BE2C (cell line): Measurements from ENCODE around the gene COQ8A.

Experiments used
- DNase-seq: peaks from one replicate; pipeline ENCODE4 v3.0.0-alpha.2; 2020
- H3K27me3 ChIP-seq: fragments of 250-450 bp; sonication (Bioruptor Pico); 2 replicates; pipeline ENCODE4 v1.5.1; 2020; ENCODE audit warnings: mild to moderate bottlenecking
- H3K36me3 ChIP-seq: fragments of 250-450 bp; sonication (Bioruptor Pico); 2 replicates; pipeline ENCODE4 v1.5.1; 2020; ENCODE audit warnings: mild to moderate bottlenecking
- H3K4me1 ChIP-seq: fragments of 250-450 bp; sonication (Bioruptor Pico); 2 replicates; pipeline ENCODE4 v1.5.1; 2020
- H3K4me3 ChIP-seq: 2 replicates; pipeline ENCODE4 v1.5.1; 2011; ENCODE audit warnings: low read depth, low read length
- H3K9me3 ChIP-seq: fragments of 250-450 bp; sonication (Bioruptor Pico); 2 replicates; pipeline ENCODE4 v1.5.1; 2020
- TF ChIP-seq, protein P1 (sequence below): IDR thresholded peaks from 2 replicates; pipeline ENCODE4 v1.5.1; 2012; ENCODE audit warnings: mild to moderate bottlenecking, low read depth, low read length

COQ8A gene

DNA sequence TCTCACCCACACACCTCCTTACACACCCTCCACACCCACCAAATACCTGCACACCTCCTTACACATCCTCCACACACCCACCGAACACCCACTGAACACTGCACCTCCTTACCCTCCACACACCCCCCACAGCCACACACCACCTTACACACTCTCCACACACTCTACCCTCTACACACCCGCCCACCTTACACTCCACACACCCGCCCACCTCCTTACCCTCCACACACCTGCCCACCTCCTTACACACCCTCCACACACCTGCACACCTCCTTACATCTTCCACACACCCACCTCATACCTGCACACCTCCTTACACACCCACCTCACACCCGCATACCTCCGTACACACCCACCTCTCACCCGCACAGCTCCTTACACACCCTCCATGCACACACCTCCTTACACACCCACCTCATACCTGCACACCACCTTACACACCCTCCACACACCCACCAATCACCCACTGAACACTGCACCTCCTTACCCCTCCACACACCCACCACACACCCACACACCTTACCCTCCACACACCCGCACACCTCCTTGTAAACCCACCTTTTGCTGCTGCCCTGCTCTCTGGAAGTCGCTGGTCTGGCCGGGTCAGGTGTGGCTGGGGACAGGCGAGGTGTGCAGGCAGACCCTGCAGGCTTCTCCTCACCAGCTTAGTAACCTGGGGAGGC, 38.5 kb downstream of the COQ8A start:
- TF ChIP-seq, protein P1, sequence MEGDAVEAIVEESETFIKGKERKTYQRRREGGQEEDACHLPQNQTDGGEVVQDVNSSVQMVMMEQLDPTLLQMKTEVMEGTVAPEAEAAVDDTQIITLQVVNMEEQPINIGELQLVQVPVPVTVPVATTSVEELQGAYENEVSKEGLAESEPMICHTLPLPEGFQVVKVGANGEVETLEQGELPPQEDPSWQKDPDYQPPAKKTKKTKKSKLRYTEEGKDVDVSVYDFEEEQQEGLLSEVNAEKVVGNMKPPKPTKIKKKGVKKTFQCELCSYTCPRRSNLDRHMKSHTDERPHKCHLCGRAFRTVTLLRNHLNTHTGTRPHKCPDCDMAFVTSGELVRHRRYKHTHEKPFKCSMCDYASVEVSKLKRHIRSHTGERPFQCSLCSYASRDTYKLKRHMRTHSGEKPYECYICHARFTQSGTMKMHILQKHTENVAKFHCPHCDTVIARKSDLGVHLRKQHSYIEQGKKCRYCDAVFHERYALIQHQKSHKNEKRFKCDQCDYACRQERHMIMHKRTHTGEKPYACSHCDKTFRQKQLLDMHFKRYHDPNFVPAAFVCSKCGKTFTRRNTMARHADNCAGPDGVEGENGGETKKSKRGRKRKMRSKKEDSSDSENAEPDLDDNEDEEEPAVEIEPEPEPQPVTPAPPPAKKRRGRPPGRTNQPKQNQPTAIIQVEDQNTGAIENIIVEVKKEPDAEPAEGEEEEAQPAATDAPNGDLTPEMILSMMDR: no peak
- Histone ChIP-seq H3K9me3 (no peaks in the 10 kb centered on the region), H3K27me3 (no peaks in the 10 kb centered on the region), H3K36me3 (peaks cover 31% of the 10 kb centered on the region), H3K4me1 (peaks cover 16% of the 10 kb centered on the region), H3K4me3 (no peak overlapping the region)
- no peak for DNase-seq

DNA sequence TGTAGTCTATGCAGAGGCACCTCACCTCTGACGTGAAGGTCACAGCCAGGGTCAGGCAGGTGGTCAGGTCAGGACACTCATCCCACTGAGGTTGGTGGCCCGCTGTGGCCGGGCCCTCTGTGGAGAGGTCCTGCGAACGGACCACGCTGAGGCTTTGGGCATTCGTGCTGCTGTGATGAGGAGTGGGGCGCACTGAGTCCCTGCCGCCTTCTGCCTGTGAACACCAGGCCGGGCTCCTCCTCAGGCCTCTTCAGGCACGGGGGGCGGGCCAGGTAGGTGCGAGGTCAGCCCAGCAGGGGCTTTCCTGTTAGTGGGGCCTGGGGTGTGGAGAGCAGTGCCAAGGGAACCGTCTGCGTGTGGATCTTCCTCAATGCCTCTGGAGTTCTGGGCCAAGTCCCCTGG, 39.0 kb downstream of the COQ8A start:
- TF ChIP-seq, protein P1: no peak

DNA sequence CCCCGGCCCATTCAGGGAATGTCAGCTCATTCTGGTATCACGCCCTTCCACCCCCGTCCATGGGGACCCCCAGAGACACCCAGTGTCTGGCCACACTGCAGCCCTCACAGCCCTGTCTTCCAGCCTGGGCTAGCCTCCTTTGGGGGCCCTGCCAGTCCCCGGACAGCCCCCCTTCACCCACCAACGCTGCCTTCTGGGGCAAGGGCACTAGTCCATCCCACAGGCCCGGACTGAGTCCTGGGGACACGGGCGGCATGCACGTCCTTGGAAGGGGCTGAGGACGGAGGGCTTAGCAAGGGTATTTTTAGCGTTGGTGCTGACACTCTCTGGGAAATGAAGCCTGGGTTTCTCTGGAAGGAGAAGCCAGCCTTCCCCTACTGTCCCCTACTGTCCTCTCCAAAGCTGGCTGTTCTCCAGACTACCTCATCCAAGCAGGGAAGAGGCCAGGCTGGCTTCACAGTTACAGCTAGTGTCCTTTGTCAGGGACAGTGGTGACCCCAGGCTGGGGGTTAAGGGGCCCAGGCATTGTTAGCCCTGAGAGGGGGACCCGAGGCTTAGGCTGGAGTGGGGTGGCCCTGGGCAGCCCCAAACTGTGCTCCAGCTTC, 39.5 kb downstream of the COQ8A start:
- H3K4me1 ChIP-seq: peaks cover 6% of the 10 kb centered on the region
- H3K36me3 ChIP-seq: peaks cover 38% of the 10 kb centered on the region
- H3K9me3 ChIP-seq: no peaks in the 10 kb centered on the region
- TF ChIP-seq, protein P1: no peak
- no peak overlapping the region for H3K4me3 ChIP-seq
- no peaks in the 10 kb centered on the region for H3K27me3 ChIP-seq
- DNase-seq: no peak

More for the DNA sequence above, 39.0 kb downstream of the COQ8A start:
- Histone ChIP-seq H3K27me3 (no peaks in the 10 kb centered on the region), H3K4me3 (no peak overlapping the region), H3K36me3 (peaks cover 34% of the 10 kb centered on the region), H3K4me1 (peaks cover 11% of the 10 kb centered on the region), H3K9me3 (no peaks in the 10 kb centered on the region)
- DNase-seq: no peak

DNA sequence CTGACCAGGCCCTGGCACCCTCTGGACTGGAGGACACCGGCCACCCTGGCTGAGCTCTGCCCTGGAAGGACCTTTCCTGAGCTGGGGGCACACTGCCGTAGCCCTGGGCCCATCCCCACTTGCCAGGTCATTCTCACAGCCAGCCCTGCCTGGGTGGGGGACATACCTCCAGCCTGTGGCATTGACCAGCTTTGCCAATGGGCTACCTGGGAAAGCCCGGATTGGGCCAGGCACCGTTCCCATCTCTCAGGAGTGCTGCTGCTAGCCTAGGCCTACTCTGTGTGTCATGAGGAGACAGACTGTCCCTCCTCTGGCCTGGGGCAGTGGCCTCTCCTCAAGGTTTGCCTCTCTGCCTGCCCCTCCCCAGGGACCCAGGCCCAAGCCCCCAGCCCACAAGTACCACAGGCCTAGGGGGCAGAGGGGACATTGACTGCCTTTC, 40.0 kb downstream of the COQ8A start:
- Histone ChIP-seq H3K27me3 (no peaks in the 10 kb centered on the region), H3K4me3 (no peak overlapping the region), H3K36me3 (peaks cover 35% of the 10 kb centered on the region), H3K4me1 (peaks cover under 1% of the 10 kb centered on the region; the same call in 1 of the 2 replicates), H3K9me3 (no peaks in the 10 kb centered on the region)
- TF ChIP-seq, protein P1: no peak
- DNase-seq: no peak

DNA sequence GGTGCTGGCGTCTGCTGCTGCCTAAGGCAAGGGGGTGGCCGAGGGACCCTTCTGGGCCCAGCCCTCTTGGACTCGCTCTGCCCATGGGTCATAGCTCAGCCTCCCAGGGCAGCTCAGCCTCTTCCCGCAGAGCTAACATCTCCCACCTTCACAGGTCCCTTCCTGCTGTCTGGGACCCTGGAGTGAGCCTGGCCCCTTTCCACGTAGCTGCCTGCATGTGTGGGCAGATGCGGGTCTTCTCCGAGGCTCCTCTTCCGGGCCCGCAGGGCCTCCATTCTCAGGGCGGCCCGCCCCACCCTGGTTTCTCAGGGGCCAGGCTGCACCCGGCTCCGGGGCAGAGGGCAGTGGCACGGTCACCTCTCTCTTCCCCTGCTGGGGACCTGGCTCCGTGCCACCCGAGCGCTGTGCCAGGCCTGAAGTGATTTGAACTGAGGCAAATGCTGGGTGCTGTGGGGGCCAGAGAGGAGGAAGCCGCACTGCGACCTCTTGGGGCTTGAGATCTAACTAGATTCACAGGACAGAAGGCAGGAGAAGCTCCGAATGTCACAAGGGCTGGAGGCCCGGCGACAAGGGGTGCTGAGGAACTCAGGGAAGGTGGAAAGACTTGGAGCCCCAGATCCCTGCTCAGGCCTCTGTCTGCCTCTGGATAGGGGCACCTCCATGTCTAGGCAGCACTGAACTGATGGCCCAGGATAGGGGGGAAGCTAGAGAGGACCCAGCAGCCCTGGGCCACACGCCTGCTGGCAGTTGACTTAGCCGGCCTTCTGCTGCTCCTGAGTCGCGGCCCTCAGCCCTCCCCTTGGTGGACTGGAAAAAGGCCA, 40.7 kb downstream of the COQ8A start:
- Histone ChIP-seq H3K4me1 (no peaks in the 10 kb centered on the region), H3K36me3 (peaks cover 32% of the 10 kb centered on the region), H3K27me3 (no peaks in the 10 kb centered on the region), H3K4me3 (no peak overlapping the region), H3K9me3 (no peaks in the 10 kb centered on the region)
- DNase-seq: no peak
- TF ChIP-seq, protein P1: no peak
